ENCODE results near the gene LY6G5B. TPM values are rescaled to one million over a fixed set of nuclear protein-coding genes. Genes with fewer than 3 reads are reported as not detected.
A peak's percentile ranks its signal among the peaks of the same experiment; 100 is the strongest.

Gene LY6G5B
- total RNA-seq, 3 donors from 2014 or later: 13.1 to 17.2 (median 15.5) TPM

- no peak for ATAC-seq
- Histone ChIP-seq H3K36me3 (ENCODE audit: low read depth) (no peaks in the 10 kb centered on the region), H3K4me3 (no peak overlapping the region), H3K9me3 (no peaks in the 10 kb centered on the region), H3K4me1 (ENCODE audit: low read depth) (peaks cover 14% of the 10 kb centered on the region)
- intact Hi-C loops (cut with DNase I, micrococcal nuclease): no loop called here
- no peak for DNase-seq
- TF ChIP-seq CTCF (IDR thresholded peaks at IDR 0.05): no peak
Measured at GRCh38 chr6:31677955-31678354, 8.2 kb downstream of the LY6G5B start.

- Histone ChIP-seq H3K4me1 (ENCODE audit: low read depth) (peaks cover 14% of the 10 kb centered on the region), H3K9me3 (no peaks in the 10 kb centered on the region), H3K4me3 (no peak within 1 kb of the TSS), H3K36me3 (ENCODE audit: low read depth) (no peaks in the 10 kb centered on the region)
- intact Hi-C loops (cut with DNase I, micrococcal nuclease): loop anchor here in 1 of 2 donors (10.0 kb wide), 1 partner anchor 184 kb away; the partner anchor contains the start of gene NEU1
- DNase-seq: peak; percentile 87 to 90 (median 89)
- TF ChIP-seq CTCF (IDR thresholded peaks at IDR 0.05): peak; percentile 68
- peak; percentile 87 for ATAC-seq
Measured at GRCh38 chr6:31680226-31681134, 10.7 kb downstream of the LY6G5B start, which contains the start of gene LY6G5C. TSS of gene LY6G5C (minus strand) at chr6:31681067. CDS start at chr6:31680373, 694 bp downstream.

GRCh38 chr6:31681135-31681671 is 11.4 kb downstream of the LY6G5B start:
- no peaks in the 10 kb centered on the region for H3K9me3 ChIP-seq
- ATAC-seq (peak; percentile 60), DNase-seq (peak; percentile 56 to 73 (median 73))
- intact Hi-C loops (cut with DNase I, micrococcal nuclease): loop anchor here in 1 of 2 donors (10.0 kb wide), 1 partner anchor 184 kb away; the partner anchor contains the start of gene NEU1
- H3K4me3 ChIP-seq: no peak overlapping the region
- H3K4me1 ChIP-seq (ENCODE audit: low read depth): peaks cover 14% of the 10 kb centered on the region
- no peak for TF ChIP-seq CTCF (IDR thresholded peaks at IDR 0.05)
- H3K36me3 ChIP-seq (ENCODE audit: low read depth): no peaks in the 10 kb centered on the region

GRCh38 chr6:31683591-31683990 is 13.8 kb downstream of the LY6G5B start:
- intact Hi-C loops (cut with DNase I, micrococcal nuclease): loop anchor here in 1 of 2 donors (10.0 kb wide), 1 partner anchor 181 kb away; the partner anchor contains the start of gene NEU1

More at GRCh38 chr6:31683591-31683990, 13.8 kb downstream of the LY6G5B start:
- DNase-seq: no peak
- H3K36me3 ChIP-seq (ENCODE audit: low read depth): peaks cover 9% of the 10 kb centered on the region
- no peak for TF ChIP-seq CTCF (IDR thresholded peaks at IDR 0.05)
- H3K4me1 ChIP-seq (ENCODE audit: low read depth): peaks cover 14% of the 10 kb centered on the region
- ATAC-seq: no peak
- H3K4me3 ChIP-seq: no peak overlapping the region
- H3K9me3 ChIP-seq: no peaks in the 10 kb centered on the region

Data from mucosa of descending colon (tissue), 3 donors.